ENCODE results near the gene PCNT.
"Not testable (repeated sequence)": the region's sequence is repeated elsewhere in the genome, so short reads cannot be mapped to it uniquely, and the experiment has no call there.

The PCNT gene

DNA sequence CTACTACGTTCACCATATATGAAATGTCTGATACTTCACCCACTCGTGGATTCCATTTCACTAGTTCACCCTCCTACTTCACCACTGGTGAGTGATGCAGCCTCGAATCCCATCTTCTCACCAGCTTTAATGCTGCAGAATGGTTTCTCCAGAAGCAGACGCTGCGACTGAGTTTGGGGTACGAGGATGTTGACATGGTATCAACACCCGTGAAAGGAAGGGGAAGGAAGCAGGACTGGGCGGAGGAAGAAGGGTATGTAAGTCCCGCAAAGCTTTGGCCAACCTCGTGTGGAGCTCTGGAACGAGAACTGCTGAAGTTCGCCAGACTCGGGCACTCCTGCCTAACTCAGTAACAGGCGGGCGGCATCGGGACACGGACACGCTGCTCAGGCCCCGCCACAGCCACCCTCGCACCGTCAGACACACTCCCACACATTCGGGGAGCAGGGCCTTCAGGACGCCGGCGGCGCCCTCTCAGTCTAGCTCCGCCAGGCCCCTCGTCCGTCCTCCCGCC is 133.9 kb downstream of the PCNT start:
- peak; percentile 76 to 87 (median 84) for DNase-seq

DNA sequence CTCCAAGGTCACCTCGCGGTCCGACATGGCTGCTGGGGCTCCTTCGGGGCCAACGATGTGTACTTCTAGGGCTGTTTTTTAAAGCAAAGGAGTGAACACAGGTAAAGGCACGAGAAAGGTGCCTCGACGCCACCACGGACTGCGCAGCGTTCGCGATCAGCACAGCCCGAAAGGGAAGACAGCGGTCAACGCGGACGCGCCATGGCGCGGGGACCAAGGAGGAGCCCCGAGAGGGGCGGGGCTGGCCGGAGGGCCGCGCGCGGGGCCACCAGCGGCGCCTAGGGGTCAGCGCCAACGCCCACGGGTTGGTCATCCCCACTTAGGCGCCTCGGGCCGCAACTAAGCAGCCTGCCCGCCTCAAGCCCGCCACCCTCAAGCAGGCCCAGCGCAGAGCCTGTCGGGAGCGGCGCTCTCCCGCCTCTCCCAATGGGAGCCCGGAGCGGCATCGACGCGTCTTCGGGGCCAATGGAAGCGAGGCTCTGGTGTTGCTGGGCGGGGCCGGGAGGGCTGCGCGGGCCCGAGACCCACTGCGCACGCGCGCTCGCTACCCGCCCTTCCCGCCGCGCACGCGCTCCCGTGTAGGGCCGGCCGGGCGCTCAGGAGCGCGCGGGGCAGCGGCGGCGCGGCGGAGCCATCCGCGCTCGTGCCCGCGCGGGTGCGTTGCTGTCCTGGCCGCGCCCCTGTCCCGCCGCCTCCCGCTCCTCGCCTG is 134.5 kb downstream of the PCNT start, which contains the start of gene DIP2A:
Gene DIP2A, plus strand, starts transcription at position 577 of the 709 bp plus-strand sequence. CDS start 241 bp downstream, outside the sequence.
- DNase-seq, result peak; percentile 99

- DNase-seq, result no peak
These were observed 135.0 kb downstream of the PCNT start for GRCh38 chr21:46459024-46459355.

DNA sequence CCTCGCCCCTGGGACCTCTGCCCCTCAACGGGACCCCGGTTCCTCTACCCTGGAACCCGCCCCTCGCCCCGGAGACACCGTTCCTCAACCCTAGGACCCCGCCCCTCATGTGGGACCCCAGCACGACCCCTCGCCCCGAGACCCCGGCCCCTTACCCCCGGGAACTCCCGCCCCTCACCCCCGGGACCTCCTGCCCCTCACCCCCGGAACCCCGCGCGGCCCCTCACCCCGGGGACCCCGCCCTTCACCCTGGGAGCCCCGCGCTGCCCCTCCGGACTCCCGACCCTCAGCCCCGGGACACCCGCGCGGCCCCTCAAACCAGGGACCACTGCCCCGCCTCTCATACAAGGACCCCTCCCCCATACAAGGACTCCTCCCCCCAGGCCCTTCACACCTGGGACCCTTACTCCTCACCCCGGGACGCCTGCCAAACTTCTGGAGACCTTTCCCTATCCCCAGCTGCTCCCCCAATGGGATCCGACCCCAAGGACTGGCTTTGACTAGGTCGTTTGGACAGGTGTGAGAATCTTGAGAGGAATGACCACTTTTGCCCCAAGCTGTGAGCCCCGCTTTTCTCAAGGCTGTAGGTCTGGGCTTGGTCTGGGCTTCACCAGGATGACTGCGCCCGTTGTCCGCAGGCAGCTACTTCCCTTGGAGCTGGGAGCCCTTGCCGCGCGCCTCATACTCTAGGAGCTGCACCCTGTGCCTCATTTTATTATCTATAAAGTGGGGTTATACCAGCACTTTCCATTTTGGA is 135.6 kb downstream of the PCNT start:
- DNase-seq, result peak; percentile 58 to 82 (median 72)

DNA sequence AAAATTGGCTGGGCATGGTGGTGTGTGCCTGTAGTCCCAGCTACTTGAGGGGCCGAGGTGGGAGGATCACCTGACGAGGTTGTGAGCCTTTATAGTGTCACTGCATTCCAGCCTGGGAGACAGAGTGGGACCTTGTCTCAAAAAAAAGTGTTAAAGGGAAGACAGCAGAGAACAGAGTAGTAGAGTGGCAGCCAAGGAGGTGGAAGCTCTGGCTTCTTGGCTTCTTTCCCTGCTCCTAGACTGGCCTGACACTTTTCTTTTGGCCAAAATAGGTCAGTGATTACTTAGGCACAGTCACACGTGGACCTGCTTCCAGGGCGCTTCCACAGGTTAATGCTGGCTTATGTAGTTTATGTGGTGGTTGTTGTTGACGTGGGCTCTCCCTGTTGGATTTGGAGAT is 138.0 kb downstream of the PCNT start:
- DNase-seq, result no peak

GRCh38 chr21:46465153-46465552 is 141.2 kb downstream of the PCNT start:
- DNase-seq, result not testable (repeated sequence)

DNA sequence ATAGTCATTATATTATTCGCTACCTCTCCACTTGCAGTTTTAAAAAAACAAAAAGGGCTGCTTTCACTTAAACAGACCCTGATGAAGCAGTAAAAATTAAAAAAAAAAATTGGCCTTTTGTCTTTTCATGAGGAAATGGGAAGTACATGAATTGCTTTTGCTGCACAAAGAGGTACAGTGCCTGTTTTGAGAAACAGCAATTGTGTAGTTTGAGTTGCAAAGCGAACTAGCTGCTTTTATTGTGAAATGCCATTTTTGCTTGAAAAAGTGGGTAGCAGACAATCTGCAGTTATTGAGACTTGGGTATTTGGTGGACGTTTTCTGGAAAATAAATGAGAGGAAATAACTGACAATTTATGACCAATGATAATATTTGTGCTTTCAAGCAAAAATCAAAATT is 141.7 kb downstream of the PCNT start:
- DNase-seq, result peak; percentile 23 to 74 (median 60)

- no peak for DNase-seq
These were observed 144.3 kb downstream of the PCNT start for GRCh38 chr21:46468108-46468774.

DNA sequence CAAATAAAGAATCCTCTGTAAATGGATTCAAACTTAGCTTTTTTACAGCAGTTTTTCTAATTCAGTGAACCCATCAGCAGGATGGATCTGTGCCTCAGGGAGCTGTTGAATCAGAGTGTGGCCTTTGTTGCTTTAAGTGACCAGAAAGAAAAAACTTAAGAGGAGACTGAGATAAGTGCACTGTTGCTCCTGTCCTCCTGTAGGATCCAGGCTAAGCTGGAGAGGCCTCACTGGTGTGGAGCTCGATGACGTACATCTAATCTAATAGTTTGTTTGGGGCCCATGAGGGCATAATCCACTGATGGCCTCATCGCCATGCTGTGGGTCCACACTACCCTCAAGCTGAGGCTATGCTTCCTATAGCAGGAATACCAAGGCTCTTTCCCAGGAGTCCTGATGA is 145.3 kb downstream of the PCNT start:
- DNase-seq, result no peak

DNA sequence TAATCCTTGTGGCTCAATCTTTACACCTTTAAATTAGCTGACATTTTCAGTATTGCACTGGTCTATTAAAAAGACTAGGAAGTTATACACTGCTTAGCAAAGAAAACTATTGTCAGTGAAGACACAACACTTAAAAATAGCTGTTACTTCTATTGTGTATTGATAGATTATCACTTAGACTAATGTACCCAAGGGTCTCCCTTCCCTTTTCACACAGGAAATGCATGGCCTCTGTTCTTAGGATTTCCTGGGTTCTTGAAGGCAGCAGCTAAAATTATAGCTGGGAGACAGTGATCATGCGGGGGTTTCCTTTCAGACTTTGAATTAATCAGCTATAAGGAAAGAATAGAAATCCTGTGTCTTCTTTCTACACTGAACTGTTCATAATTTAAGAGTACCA is 147.6 kb downstream of the PCNT start:
- no peak for DNase-seq

DNA sequence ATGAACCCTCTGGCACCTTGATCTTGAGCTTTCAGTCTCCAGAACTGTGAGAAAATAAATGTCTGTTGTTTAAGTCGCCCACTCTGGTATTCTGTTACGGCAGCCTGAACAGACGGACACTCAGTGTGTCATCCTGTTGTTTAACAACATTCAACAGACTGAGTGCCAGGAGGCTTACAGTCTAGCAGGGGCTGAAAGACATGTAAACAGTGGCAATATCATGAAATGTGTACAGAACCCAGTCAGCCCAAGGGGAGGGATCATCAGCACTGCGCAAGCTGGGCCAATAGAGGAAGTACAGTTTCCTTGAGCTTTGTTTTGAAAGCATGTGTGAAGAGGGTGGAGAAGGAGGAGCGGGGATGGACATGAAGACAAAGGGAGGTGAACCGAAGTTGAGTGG is 148.3 kb downstream of the PCNT start:
- DNase-seq, result peak; percentile 68 to 88 (median 82)

GRCh38 chr21:46474382-46474781 is 150.4 kb downstream of the PCNT start:
- DNase-seq, result peak; percentile 48 to 82 (median 72)

GRCh38 chr21:46475296-46475695 is 151.3 kb downstream of the PCNT start:
- DNase-seq, result no peak

- no peak for DNase-seq
These were observed 153.8 kb downstream of the PCNT start for GRCh38 chr21:46477765-46478164.

GRCh38 chr21:46478910-46479309 is 155.0 kb downstream of the PCNT start:
- no peak for DNase-seq

DNA sequence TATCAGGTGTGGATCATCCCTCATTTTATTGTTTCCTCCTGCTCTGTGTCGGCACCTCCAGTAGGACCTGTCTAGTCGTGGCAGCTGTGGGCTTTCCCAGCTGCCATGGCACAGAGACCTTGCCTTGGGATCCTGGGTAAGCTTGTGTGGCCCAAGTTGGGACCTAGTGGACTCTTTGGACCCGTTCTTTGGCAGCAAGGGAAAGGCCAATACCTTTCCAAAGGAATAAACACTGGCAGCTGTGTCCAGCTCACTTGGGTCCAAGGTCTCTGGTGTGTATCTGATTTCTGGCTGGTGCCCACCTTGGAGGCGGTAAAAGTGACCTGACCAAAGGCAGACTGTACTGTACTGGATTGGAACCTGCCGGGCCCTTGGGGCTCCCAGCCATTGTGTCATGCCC is 156.5 kb downstream of the PCNT start:
- no peak for DNase-seq

- DNase-seq, result no peak
These were observed 158.4 kb downstream of the PCNT start for GRCh38 chr21:46482225-46482845.

DNA sequence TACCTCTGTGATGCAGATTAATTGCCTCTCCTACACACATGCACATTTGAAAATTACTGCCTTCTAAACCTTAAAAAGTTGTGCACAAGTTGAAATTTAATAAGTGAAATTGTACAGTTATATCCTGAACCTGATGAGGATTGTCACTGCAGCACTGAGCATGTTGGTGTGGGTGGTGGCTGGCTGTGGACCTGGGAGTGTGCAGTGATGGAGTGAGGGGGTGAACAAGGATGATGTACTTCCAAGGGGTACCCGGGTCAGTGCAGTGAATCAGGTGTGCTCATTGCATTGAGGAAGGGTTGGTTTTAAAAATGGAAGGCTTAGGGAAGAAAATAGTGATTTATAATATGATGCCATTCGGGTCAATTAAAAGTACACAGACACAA is 158.9 kb downstream of the PCNT start:
- no peak for DNase-seq

- no peak for DNase-seq
These were observed 159.6 kb downstream of the PCNT start for GRCh38 chr21:46483300-46484295.

DNA sequence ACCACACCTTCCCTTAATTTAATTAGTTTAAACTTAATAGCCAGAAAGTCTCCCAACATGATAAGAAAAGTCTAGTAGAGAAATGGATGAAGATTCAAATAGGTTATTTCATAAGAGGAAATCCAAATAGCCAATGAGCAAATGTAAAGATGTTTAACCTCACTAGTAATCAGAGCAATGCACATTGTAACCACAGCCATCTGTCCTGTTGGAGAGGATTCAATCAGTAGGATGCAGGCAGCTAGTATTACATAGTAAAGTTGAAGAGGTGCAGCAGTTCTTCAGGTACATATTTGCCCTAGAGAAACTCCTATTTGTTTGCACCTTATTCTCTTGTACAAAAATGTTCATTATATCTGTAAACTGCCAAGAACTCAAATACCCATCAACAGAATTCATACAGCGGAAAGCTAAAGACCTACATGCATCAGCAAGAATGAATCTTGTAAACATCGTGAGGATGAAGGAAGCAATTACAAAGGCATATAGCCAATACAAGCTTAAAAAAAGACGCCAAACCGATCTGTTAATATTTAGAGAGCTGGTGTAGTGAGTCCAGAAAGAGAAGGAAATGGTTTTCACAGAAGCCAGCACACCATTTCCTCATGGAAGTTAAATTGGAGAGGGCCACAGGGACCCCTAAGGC is 162.6 kb downstream of the PCNT start:
- no peak for DNase-seq

GRCh38 chr21:46489162-46489663 is 165.3 kb downstream of the PCNT start:
- DNase-seq, result no peak
